Thoracic aorta (tissue), 2 donors: ENCODE measurements around the gene FAM13C. TPM values are rescaled to one million over a fixed set of nuclear protein-coding genes. Genes with fewer than 3 reads are reported as not detected.

Experiments used
- ATAC-seq: fragments of 150-250 bp; one replicate; pipeline ENCODE4 v1.8.0; 2017; ENCODE audit warnings: low read depth; ENCODE audit not compliant: insufficient number of reproducible peaks, low FRiP score
- DNase-seq: peaks from one replicate; pipeline ENCODE4 v3.0.0-alpha.2; 2020; ENCODE audit warnings: low spot score
- H3K27ac ChIP-seq, 2 donors: fragments of 200-600 bp; sonication (generic); 1 replicate in 1 of 2; 2 replicates in 1 of 2; pipeline ENCODE4 v1.5.1; 2016; ENCODE audit warnings: mild to moderate bottlenecking in 2 of 2, moderate library complexity in 2 of 2
- H3K27me3 ChIP-seq: fragments of 200-600 bp; sonication (generic); replicated peaks from 2 replicates; pipeline ENCODE4 v1.6.0; 2016; ENCODE audit warnings: mild to moderate bottlenecking; ENCODE audit not compliant: insufficient read depth
- H3K36me3 ChIP-seq: fragments of 200-600 bp; sonication (generic); one replicate; pipeline ENCODE4 v1.5.1; 2016
- H3K4me1 ChIP-seq, 2 donors: fragments of 200-600 bp; sonication (generic); 1 replicate in 1 of 2; 2 replicates in 1 of 2; pipeline versions ENCODE4 v1.5.1 to v1.6.0; 2016; ENCODE audit warnings: low read depth in 2 of 2, mild to moderate bottlenecking in 1 of 2; ENCODE audit not compliant: control insufficient read depth in 1 of 2
- H3K4me3 ChIP-seq: fragments of 200-600 bp; sonication (generic); 2 replicates; pipeline ENCODE4 v1.5.1; 2016; ENCODE audit warnings: mild to moderate bottlenecking
- H3K9me3 ChIP-seq: fragments of 200-600 bp; sonication (generic); 2 replicates; pipeline ENCODE4 v1.5.1; 2016
- total RNA-seq, 2 donors: library from RNA; depleted of rRNA; stranded (reverse); fragments of >200 nt; gene quantifications; one replicate each; pipeline versions ENCODE4 v1.1.0 to v1.2.3, GENCODE V29; 2016
- TF ChIP-seq, protein P1 (sequence below): fragments of 200-600 bp; sonication (generic); IDR thresholded peaks from one replicate; pipeline ENCODE4 v1.5.1; 2019; ENCODE audit warnings: antibody characterized with exemption

Gene FAM13C
- total RNA-seq, 2 donors from 2014 or later = 20.4 to 30.9 TPM

DNA sequence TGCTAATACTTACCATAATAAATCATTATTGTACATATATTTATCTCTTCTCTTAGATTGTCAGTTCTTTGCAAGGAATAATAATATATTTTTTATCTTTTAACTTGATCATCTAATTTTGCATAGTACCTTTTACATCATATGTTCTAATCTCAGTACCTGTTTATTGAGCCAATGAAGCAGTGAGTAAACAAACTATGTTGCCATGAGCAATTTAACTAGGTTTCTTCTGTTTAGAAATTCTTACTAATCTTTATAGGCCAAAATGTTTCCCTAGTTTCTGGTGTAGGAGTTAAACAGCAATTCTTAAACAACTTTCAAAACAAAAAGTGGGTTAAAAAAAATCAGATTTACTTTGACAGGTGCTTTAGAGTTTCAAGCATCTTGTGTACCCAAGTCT lies 124.6 kb downstream of the FAM13C start:
- Histone ChIP-seq H3K9me3 (no peaks in the 10 kb centered on the region), H3K4me1 (peaks cover 0 to 8% of the 10 kb centered on the region in 2 donors), H3K36me3 (no peaks in the 10 kb centered on the region), H3K27ac (no peak overlapping the region), H3K4me3 (no peak overlapping the region), H3K27me3 (no peaks in the 10 kb centered on the region)
- TF ChIP-seq, protein P1, sequence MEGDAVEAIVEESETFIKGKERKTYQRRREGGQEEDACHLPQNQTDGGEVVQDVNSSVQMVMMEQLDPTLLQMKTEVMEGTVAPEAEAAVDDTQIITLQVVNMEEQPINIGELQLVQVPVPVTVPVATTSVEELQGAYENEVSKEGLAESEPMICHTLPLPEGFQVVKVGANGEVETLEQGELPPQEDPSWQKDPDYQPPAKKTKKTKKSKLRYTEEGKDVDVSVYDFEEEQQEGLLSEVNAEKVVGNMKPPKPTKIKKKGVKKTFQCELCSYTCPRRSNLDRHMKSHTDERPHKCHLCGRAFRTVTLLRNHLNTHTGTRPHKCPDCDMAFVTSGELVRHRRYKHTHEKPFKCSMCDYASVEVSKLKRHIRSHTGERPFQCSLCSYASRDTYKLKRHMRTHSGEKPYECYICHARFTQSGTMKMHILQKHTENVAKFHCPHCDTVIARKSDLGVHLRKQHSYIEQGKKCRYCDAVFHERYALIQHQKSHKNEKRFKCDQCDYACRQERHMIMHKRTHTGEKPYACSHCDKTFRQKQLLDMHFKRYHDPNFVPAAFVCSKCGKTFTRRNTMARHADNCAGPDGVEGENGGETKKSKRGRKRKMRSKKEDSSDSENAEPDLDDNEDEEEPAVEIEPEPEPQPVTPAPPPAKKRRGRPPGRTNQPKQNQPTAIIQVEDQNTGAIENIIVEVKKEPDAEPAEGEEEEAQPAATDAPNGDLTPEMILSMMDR = no peak
- ATAC-seq (no peak), DNase-seq (no peak)

DNA sequence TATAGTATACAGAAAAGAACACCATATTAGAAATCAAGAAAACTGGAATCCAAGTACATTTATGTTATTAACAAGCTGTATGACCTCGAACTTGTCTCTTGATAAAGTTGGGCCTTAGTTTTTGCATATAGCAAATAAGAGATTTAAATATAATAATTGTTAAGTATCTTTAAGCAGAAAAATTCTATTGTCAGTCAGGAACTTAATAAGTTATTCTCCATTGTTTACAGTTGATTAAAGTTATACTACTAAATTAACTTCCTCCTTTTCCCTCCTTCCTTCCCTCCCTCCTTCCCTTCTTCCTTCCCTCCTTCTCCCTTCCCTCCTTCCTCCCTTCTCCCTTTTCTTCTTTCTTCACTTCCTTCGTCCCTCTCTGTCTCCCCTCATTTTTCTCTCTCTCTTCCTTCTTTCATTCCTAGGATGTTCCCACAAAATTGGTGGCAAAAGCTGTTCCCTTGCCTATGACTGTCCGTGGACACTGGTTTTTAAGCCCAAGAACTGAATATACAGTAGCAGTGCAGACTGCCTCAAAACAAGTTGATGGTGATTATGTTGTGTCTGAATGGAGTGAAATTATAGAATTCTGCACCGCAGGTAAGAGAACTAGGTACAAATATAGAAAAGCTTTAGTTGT lies 126.2 kb downstream of the FAM13C start:
- TF ChIP-seq, protein P1 = no peak
- no peaks in the 10 kb centered on the region for H3K27me3 ChIP-seq
- H3K27ac ChIP-seq = no peak overlapping the region
- H3K9me3 ChIP-seq = no peaks in the 10 kb centered on the region
- DNase-seq (no peak), ATAC-seq (no peak)
- peaks cover 0 to 8% of the 10 kb centered on the region in 2 donors for H3K4me1 ChIP-seq
- H3K36me3 ChIP-seq = no peaks in the 10 kb centered on the region
- no peak overlapping the region for H3K4me3 ChIP-seq

DNA sequence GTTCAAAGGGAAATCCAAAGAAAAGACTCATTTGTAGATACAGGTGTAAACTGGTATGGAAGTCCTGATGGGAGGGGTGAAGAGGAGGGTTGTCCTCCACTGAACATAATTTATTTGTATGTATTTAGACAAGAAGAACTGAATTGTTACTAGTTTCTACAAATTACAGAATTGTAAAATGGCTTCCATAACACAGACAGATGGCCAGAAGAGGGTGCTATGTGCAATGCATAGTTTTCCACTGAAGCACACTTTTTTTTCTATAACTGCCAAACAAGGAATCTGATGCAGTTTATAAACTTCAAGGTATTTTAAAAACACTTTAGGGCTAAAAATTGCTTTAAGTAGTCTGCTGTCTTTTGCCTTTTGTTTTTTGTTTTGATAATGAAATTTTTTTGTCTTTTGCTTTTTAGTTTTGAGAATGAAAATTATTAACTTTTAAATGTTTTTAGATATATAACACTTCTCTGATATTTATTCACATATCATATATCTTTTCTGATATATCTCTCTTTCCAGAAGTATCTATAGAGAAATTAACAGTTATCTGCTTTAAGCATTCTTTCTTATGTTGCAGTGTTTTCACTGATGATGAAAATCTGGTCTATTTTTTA lies 127.4 kb downstream of the FAM13C start:
- TF ChIP-seq, protein P1 = peak; percentile 32
- no peak for ATAC-seq
- Histone ChIP-seq H3K27me3 (no peaks in the 10 kb centered on the region), H3K36me3 (no peaks in the 10 kb centered on the region), H3K4me3 (no peak overlapping the region), H3K4me1 (no peaks in the 10 kb centered on the region), H3K9me3 (no peaks in the 10 kb centered on the region), H3K27ac (no peak overlapping the region)
- DNase-seq = no peak

DNA sequence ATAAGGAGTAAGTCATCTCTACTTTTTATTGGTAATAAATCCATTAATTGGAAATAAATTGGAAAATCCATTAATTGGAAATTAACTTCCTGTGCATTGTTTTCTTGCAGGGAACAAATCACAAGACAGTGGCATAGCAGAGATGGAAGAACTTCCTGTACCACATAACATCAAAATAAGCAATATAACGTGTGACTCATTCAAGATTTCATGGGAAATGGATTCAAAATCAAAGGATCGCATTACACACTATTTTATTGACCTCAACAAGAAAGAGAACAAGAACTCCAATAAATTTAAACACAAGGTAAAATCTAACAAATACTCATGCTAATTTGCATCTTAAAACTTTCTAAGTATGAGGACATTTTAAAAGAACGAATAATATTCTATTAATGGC lies 128.2 kb downstream of the FAM13C start:
- Histone ChIP-seq H3K27me3 (no peaks in the 10 kb centered on the region), H3K4me3 (no peak overlapping the region), H3K4me1 (no peaks in the 10 kb centered on the region), H3K36me3 (no peaks in the 10 kb centered on the region), H3K27ac (no peak overlapping the region), H3K9me3 (no peaks in the 10 kb centered on the region)
- ATAC-seq (no peak), DNase-seq (no peak)
- TF ChIP-seq, protein P1 = no peak

DNA sequence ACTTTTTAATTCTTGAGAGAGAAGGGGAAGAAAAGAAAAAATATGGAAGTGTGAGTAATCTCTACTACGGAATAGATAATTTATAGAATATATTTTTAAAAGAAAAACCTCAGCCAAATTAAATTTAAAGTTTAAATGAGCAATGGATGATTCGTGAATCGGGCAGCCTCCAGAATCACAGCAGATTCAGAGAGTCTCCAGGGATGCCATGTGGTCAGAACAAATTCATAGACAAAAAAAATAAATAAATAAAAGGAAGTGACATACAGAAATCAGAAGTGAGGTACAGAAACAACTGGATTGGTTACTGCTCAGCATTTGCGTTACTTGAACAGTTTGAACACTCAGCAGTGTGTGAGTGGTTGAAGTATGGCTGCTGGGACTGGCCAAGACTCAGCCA lies 132.9 kb downstream of the FAM13C start:
- H3K4me3 ChIP-seq = no peak overlapping the region
- no peak overlapping the region for H3K27ac ChIP-seq
- H3K9me3 ChIP-seq = no peaks in the 10 kb centered on the region
- no peak for DNase-seq
- H3K4me1 ChIP-seq = no peaks in the 10 kb centered on the region
- H3K27me3 ChIP-seq = no peaks in the 10 kb centered on the region
- H3K36me3 ChIP-seq = no peaks in the 10 kb centered on the region
- TF ChIP-seq, protein P1 = no peak
- no peak for ATAC-seq
